ENCODE measurements around the gene MICOS13. TPM values are rescaled to one million over a fixed set of nuclear protein-coding genes. Genes with fewer than 3 reads are reported as not detected.

MICOS13 gene
- total RNA-seq, 1 donor from 2014 or later = 83.2 TPM

GRCh38 chr19:5669212-5669611 lies 11.1 kb downstream of the MICOS13 start:
- Histone ChIP-seq H3K36me3 (peaks cover 0 to 57% of the 10 kb centered on the region in 2 donors), H3K4me1 (no peaks in the 10 kb centered on the region), H3K27ac (no peak overlapping the region), H3K4me3 (no peak overlapping the region), H3K9me3 (no peaks in the 10 kb centered on the region), H3K27me3 (no peaks in the 10 kb centered on the region)
- intact Hi-C loops (cut with DNase I) = no loop called here
- TF ChIP-seq POLR2AphosphoS5 (IDR thresholded peaks at IDR 0.05; ENCODE audit: insufficient read depth in 1 of 2, low read depth in 1 of 2) (no peak), POLR2A (IDR thresholded peaks at IDR 0.05) (no peak), CTCF (IDR thresholded peaks at IDR 0.05) (no peak)
- no peak for DNase-seq (ENCODE audit: extremely low spot score in 2 of 2)

- no peak for DNase-seq (ENCODE audit: extremely low spot score in 2 of 2)
- intact Hi-C loops (cut with DNase I) = no loop called here
- Histone ChIP-seq H3K4me3 (no peak overlapping the region), H3K27ac (no peak overlapping the region), H3K9me3 (no peaks in the 10 kb centered on the region), H3K27me3 (no peaks in the 10 kb centered on the region), H3K4me1 (no peaks in the 10 kb centered on the region), H3K36me3 (peaks cover 2 to 71% of the 10 kb centered on the region in 2 donors)
- TF ChIP-seq CTCF (IDR thresholded peaks at IDR 0.05) (no peak), POLR2A (IDR thresholded peaks at IDR 0.05) (no peak), POLR2AphosphoS5 (IDR thresholded peaks at IDR 0.05; ENCODE audit: insufficient read depth in 1 of 2, low read depth in 1 of 2) (no peak)
Observed at GRCh38 chr19:5667751-5668271, 12.5 kb downstream of the MICOS13 start.

GRCh38 chr19:5666921-5667610 lies 13.2 kb downstream of the MICOS13 start:
- TF ChIP-seq POLR2A (IDR thresholded peaks at IDR 0.05) = no peak
- no peak for TF ChIP-seq POLR2AphosphoS5 (IDR thresholded peaks at IDR 0.05; ENCODE audit: insufficient read depth in 1 of 2, low read depth in 1 of 2)
- TF ChIP-seq CTCF (IDR thresholded peaks at IDR 0.05) = no peak
- intact Hi-C loops (cut with DNase I) = no loop called here
- H3K4me1 ChIP-seq = no peaks in the 10 kb centered on the region
- no peak overlapping the region for H3K4me3 ChIP-seq
- DNase-seq (ENCODE audit: extremely low spot score in 2 of 2) = no peak
- H3K27ac ChIP-seq = no peak overlapping the region
- peaks cover 5 to 79% of the 10 kb centered on the region in 2 donors for H3K36me3 ChIP-seq
- no peaks in the 10 kb centered on the region for H3K27me3 ChIP-seq
- no peaks in the 10 kb centered on the region for H3K9me3 ChIP-seq

GRCh38 chr19:5665781-5666513 lies 14.4 kb downstream of the MICOS13 start:
- no peak overlapping the region for H3K27ac ChIP-seq
- intact Hi-C loops (cut with DNase I) = no loop called here
- peaks cover 5 to 90% of the 10 kb centered on the region in 2 donors for H3K36me3 ChIP-seq

More at GRCh38 chr19:5665781-5666513, 14.4 kb downstream of the MICOS13 start:
- H3K4me3 ChIP-seq = no peak overlapping the region
- H3K4me1 ChIP-seq = no peaks in the 10 kb centered on the region
- no peak for TF ChIP-seq POLR2AphosphoS5 (IDR thresholded peaks at IDR 0.05; ENCODE audit: insufficient read depth in 1 of 2, low read depth in 1 of 2)
- no peak for TF ChIP-seq POLR2A (IDR thresholded peaks at IDR 0.05)
- no peak for TF ChIP-seq CTCF (IDR thresholded peaks at IDR 0.05)
- DNase-seq (ENCODE audit: extremely low spot score in 2 of 2) = no peak
- no peaks in the 10 kb centered on the region for H3K27me3 ChIP-seq
- H3K9me3 ChIP-seq = no peaks in the 10 kb centered on the region
